GM15510 (cell line): Measurements from ENCODE around the gene SH3PXD2A.
A peak's percentile ranks its signal among the peaks of the same experiment; 100 is the strongest.

Experiments used
- POLR2A ChIP-seq: IDR thresholded peaks from 3 replicates; pipeline ENCODE4 v1.6.1; 2011; ENCODE audit warnings: borderline replicate concordance; ENCODE audit not compliant: insufficient read length; ENCODE audit errors: extremely low read depth

The SH3PXD2A gene

GRCh38 chr10:103703941-103704919 lies 151.1 kb downstream of the SH3PXD2A start:
- TF ChIP-seq POLR2A, result no peak

- no peak for TF ChIP-seq POLR2A
These were observed 153.8 kb downstream of the SH3PXD2A start for GRCh38 chr10:103701380-103702222.

- no peak for TF ChIP-seq POLR2A
These were observed 155.0 kb downstream of the SH3PXD2A start for GRCh38 chr10:103700436-103700715.

GRCh38 chr10:103699611-103700435 lies 155.6 kb downstream of the SH3PXD2A start:
- TF ChIP-seq POLR2A, result no peak

- no peak for TF ChIP-seq POLR2A
These were observed 157.1 kb downstream of the SH3PXD2A start for GRCh38 chr10:103698266-103698665.

- no peak for TF ChIP-seq POLR2A
These were observed 157.6 kb downstream of the SH3PXD2A start for GRCh38 chr10:103697787-103698186.

- TF ChIP-seq POLR2A, result peak; percentile 45
These were observed 158.8 kb downstream of the SH3PXD2A start for GRCh38 chr10:103696411-103697145.

GRCh38 chr10:103696094-103696410 lies 159.3 kb downstream of the SH3PXD2A start:
- no peak for TF ChIP-seq POLR2A

- no peak for TF ChIP-seq POLR2A
These were observed 159.8 kb downstream of the SH3PXD2A start for GRCh38 chr10:103695584-103696005.

GRCh38 chr10:103693812-103694205 lies 161.6 kb downstream of the SH3PXD2A start:
- no peak for TF ChIP-seq POLR2A

GRCh38 chr10:103692952-103693811 lies 162.2 kb downstream of the SH3PXD2A start:
- peak; percentile 39 for TF ChIP-seq POLR2A

GRCh38 chr10:103692436-103692951 lies 162.9 kb downstream of the SH3PXD2A start:
- TF ChIP-seq POLR2A, result no peak
